Retinal pigment epithelial cell (primary cell): ENCODE data around the gene DCC.

Source experiments
- DNase-seq: peaks from one replicate; pipeline ENCODE4 v3.0.0-alpha.2; 2010; ENCODE audit warnings: low read depth
- H3K4me3 ChIP-seq: 2 replicates; pipeline ENCODE4 v1.5.1; 2011; ENCODE audit warnings: mild to moderate bottlenecking, low read length, control low read depth, moderate library complexity
- TF ChIP-seq, protein P1 (sequence below): conservative IDR thresholded peaks from 2 replicates; pipeline ENCODE4 v1.5.1; 2011; ENCODE audit warnings: low read depth, low read length, control low read depth, inconsistent platforms

The DCC gene

DNA sequence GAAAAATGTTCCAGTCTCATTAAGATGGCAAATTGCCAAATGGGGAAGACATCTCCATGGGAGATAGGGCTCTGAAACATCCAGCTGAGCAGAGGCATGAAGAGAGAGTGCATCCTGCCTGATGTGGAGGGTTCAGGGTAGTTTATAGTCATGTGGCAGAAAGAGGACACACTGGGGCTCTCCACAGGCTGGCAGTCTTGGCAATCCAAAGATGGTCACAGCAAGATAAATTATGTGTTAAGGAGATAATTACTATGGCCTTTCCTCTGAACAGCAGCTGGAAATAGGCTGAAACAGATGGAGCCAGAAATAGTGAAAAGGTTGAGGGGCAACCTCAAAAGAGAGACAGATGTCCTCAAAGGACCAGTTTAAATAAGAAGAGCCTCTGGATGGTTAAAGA is 97.2 kb downstream of the DCC start:
- DNase-seq = no peak
- no peak overlapping the region for H3K4me3 ChIP-seq
- TF ChIP-seq, protein P1, sequence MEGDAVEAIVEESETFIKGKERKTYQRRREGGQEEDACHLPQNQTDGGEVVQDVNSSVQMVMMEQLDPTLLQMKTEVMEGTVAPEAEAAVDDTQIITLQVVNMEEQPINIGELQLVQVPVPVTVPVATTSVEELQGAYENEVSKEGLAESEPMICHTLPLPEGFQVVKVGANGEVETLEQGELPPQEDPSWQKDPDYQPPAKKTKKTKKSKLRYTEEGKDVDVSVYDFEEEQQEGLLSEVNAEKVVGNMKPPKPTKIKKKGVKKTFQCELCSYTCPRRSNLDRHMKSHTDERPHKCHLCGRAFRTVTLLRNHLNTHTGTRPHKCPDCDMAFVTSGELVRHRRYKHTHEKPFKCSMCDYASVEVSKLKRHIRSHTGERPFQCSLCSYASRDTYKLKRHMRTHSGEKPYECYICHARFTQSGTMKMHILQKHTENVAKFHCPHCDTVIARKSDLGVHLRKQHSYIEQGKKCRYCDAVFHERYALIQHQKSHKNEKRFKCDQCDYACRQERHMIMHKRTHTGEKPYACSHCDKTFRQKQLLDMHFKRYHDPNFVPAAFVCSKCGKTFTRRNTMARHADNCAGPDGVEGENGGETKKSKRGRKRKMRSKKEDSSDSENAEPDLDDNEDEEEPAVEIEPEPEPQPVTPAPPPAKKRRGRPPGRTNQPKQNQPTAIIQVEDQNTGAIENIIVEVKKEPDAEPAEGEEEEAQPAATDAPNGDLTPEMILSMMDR = no peak

DNA sequence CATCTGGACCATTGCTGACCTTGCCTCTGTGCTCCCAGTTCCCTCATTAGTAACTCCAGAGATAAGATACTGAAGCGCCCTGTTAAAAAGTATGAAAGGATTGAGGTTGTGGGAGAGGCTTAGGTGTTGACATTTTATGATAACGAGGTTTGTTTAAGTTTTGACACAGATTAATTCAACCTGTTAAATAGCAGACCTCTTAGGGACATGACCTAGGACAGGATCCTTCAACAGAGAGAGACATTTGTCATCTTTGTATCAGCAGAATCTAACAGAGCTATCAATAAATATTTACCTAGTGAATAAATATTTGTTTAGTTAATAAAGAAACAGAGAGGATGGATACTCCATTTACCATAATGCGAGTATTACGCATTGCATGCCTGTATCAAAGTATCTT is 99.5 kb downstream of the DCC start:
- no peak overlapping the region for H3K4me3 ChIP-seq
- TF ChIP-seq, protein P1 = no peak
- no peak for DNase-seq

DNA sequence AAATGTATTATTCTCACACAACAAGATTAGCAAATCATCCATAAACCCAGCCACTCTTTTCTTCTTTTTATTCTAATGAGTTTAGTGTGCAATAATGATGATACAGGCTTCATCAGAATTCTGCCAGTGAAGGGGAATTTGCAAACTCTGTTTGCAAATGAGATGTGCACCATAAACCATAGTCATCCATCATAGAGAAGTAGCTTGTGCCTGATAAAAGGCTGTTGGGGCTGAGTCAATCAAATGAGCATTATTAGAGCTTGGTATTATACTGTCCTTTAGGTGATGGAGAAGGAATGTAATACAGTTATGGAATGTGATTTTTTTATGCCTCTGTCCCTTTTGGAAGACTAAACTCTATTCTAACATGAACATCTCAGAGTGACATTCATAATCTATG is 101.8 kb downstream of the DCC start:
- H3K4me3 ChIP-seq = no peak overlapping the region
- TF ChIP-seq, protein P1 = no peak

DNA sequence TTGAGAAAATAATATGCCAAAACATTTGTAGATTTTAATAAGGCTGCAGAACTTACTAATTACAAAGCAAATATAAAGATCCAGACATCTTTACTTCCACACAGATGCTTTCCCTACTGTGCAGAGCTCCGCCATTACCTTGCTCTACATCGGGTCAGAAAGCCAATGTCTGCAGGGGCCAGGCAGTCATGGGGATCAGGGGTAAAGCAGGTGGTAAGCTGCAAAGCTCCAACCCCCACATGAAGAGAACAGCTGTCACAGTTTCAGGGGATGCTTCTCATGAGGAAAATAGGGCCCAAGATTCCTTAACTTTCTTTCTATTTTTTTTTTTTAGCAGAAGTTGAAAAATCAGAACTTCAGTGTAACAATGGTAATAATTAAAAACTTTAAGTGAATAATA is 102.7 kb downstream of the DCC start:
- TF ChIP-seq, protein P1 = no peak
- no peak overlapping the region for H3K4me3 ChIP-seq
- DNase-seq = no peak

More for the DNA sequence above, 101.8 kb downstream of the DCC start:
- DNase-seq = no peak

DNA sequence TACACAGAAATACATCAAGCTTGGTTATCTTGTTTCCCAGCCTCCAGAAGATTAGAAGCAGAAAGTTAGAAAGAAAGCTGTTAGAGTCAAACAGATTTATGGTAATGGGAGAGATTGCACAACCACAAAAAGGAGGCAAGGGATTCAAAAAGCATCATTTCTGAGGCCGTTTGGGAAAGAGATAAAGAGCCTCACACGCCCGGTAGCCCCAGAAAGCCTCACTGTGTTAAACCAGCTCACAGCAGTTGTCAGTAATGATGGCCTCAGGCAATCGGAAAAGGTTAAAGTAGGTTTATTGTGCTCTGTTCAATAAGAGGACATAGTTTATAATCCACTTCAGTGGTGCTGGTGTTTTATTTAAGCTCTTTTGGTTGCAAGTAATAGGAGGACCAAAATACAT is 111.3 kb downstream of the DCC start:
- TF ChIP-seq, protein P1 = no peak
- no peak for DNase-seq
- H3K4me3 ChIP-seq = no peak overlapping the region

DNA sequence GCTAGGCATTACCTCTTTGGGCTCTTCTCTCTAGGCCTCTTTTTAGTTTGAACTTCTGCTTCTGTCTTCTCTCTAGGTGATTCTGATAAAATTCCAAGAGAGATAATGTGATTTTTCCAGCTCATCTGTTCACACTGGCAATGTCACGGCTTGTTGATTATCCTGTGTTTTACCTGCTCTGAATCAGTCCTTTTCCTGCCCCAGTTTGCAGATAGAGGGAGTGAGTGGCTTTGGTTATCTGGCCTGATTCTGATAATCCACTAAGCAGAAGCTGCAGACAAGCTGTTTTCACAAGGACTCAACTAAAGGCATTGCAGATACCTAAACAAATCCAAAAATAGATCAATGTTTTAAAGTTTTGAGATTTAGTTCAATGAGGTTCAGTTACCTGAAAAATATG is 111.9 kb downstream of the DCC start:
- H3K4me3 ChIP-seq = no peak overlapping the region
- TF ChIP-seq, protein P1 = no peak
- DNase-seq = no peak

DNA sequence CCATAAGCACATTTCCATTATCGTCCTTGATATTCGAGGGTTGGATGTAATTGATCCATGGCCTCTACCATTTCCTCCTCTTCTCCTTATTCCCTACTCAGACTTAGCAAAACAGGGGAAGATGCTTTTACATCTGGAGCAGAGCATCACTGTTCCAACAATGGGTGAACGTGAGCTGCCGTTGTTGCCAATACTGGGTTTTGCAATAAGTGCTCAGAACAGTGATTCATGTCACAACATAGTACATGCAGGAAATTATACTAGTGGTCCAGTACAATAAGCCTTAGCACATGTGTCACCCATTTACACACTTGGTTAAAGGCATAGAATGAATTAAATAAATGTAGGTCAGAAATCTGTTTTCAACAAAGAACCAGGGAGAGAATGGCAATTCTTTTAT is 112.4 kb downstream of the DCC start:
- no peak overlapping the region for H3K4me3 ChIP-seq
- TF ChIP-seq, protein P1 = no peak
- no peak for DNase-seq
